Measurements from ENCODE around the gene HNRNPDL.
"Not testable (repeated sequence)": the region's sequence is repeated elsewhere in the genome, so short reads cannot be mapped to it uniquely, and the experiment has no call there.

Gene HNRNPDL

GRCh38 chr4:82425478-82425877, 4.8 kb downstream of the HNRNPDL start:
- Histone ChIP-seq H3K9ac (ENCODE audit: low read depth, low read length) (no peak overlapping the region), H3K4me1 (ENCODE audit: insufficient read depth, low read length) (peaks cover 9% of the 10 kb centered on the region; the same call in 1 of the 2 replicates), H3K36me3 (ENCODE audit: insufficient read depth, low read length) (peaks cover 22% of the 10 kb centered on the region), H3K9me3 (ENCODE audit: control insufficient read depth, insufficient read depth, low read length) (no peaks in the 10 kb centered on the region)

GRCh38 chr4:82423245-82424054, 6.8 kb downstream of the HNRNPDL start:
- Histone ChIP-seq H3K9me3 (ENCODE audit: control insufficient read depth, insufficient read depth, low read length) (no peaks in the 10 kb centered on the region), H3K4me1 (ENCODE audit: insufficient read depth, low read length) (peaks cover 9% of the 10 kb centered on the region; the same call in 1 of the 2 replicates), H3K9ac (ENCODE audit: low read depth, low read length) (no peak overlapping the region), H3K36me3 (ENCODE audit: insufficient read depth, low read length) (peaks cover 22% of the 10 kb centered on the region)

- Histone ChIP-seq H3K9me3 (ENCODE audit: control insufficient read depth, insufficient read depth, low read length) (no peaks in the 10 kb centered on the region), H3K9ac (ENCODE audit: low read depth, low read length) (no peak overlapping the region), H3K4me1 (ENCODE audit: insufficient read depth, low read length) (peaks cover 9% of the 10 kb centered on the region; the same call in 1 of the 2 replicates), H3K36me3 (ENCODE audit: insufficient read depth, low read length) (peaks cover 15% of the 10 kb centered on the region)
These were observed 7.6 kb downstream of the HNRNPDL start for GRCh38 chr4:82422616-82423015.

- H3K36me3 ChIP-seq (ENCODE audit: insufficient read depth, low read length), result peaks cover 11% of the 10 kb centered on the region
- no peak overlapping the region for H3K9ac ChIP-seq (ENCODE audit: low read depth, low read length)
- H3K4me1 ChIP-seq (ENCODE audit: insufficient read depth, low read length), result peaks cover 7% of the 10 kb centered on the region; the same call in 1 of the 2 replicates
- no peaks in the 10 kb centered on the region for H3K9me3 ChIP-seq (ENCODE audit: control insufficient read depth, insufficient read depth, low read length)
These were observed 8.3 kb downstream of the HNRNPDL start for GRCh38 chr4:82421796-82422560.

GRCh38 chr4:82419451-82419850, 10.8 kb downstream of the HNRNPDL start:
- no peaks in the 10 kb centered on the region for H3K9me3 ChIP-seq (ENCODE audit: control insufficient read depth, insufficient read depth, low read length)
- no peaks in the 10 kb centered on the region for H3K36me3 ChIP-seq (ENCODE audit: insufficient read depth, low read length)
- H3K9ac ChIP-seq (ENCODE audit: low read depth, low read length), result no peak overlapping the region
- H3K4me1 ChIP-seq (ENCODE audit: insufficient read depth, low read length), result no peaks in the 10 kb centered on the region

GRCh38 chr4:82415922-82416365, 14.3 kb downstream of the HNRNPDL start:
- Histone ChIP-seq H3K4me1 (ENCODE audit: insufficient read depth, low read length) (no peaks in the 10 kb centered on the region), H3K9me3 (ENCODE audit: control insufficient read depth, insufficient read depth, low read length) (no peaks in the 10 kb centered on the region), H3K36me3 (ENCODE audit: insufficient read depth, low read length) (no peaks in the 10 kb centered on the region), H3K9ac (ENCODE audit: low read depth, low read length) (no peak overlapping the region)

GRCh38 chr4:82415061-82415460, 15.2 kb downstream of the HNRNPDL start:
- H3K36me3 ChIP-seq (ENCODE audit: insufficient read depth, low read length); H3K9me3 ChIP-seq (ENCODE audit: control insufficient read depth, insufficient read depth, low read length); H3K9ac ChIP-seq (ENCODE audit: low read depth, low read length); H3K4me1 ChIP-seq (ENCODE audit: insufficient read depth, low read length): not testable (repeated sequence)

- no peaks in the 10 kb centered on the region for H3K4me1 ChIP-seq (ENCODE audit: insufficient read depth, low read length)
- H3K9me3 ChIP-seq (ENCODE audit: control insufficient read depth, insufficient read depth, low read length), result no peaks in the 10 kb centered on the region
- no peaks in the 10 kb centered on the region for H3K36me3 ChIP-seq (ENCODE audit: insufficient read depth, low read length)
- H3K9ac ChIP-seq (ENCODE audit: low read depth, low read length), result no peak overlapping the region
These were observed 26.5 kb downstream of the HNRNPDL start for GRCh38 chr4:82403725-82404124.

- H3K9ac ChIP-seq (ENCODE audit: low read depth, low read length), result no peak overlapping the region
These were observed 28.0 kb downstream of the HNRNPDL start for GRCh38 chr4:82402196-82402775.

GRCh38 chr4:82401600-82401999, 28.7 kb downstream of the HNRNPDL start:
- no peaks in the 10 kb centered on the region for H3K9me3 ChIP-seq (ENCODE audit: control insufficient read depth, insufficient read depth, low read length)

More at GRCh38 chr4:82402196-82402775, 28.0 kb downstream of the HNRNPDL start:
- no peaks in the 10 kb centered on the region for H3K9me3 ChIP-seq (ENCODE audit: control insufficient read depth, insufficient read depth, low read length)
- no peaks in the 10 kb centered on the region for H3K4me1 ChIP-seq (ENCODE audit: insufficient read depth, low read length)
- no peaks in the 10 kb centered on the region for H3K36me3 ChIP-seq (ENCODE audit: insufficient read depth, low read length)

GRCh38 chr4:82398263-82398662, 32.0 kb downstream of the HNRNPDL start:
- H3K9me3 ChIP-seq (ENCODE audit: control insufficient read depth, insufficient read depth, low read length), result no peaks in the 10 kb centered on the region
- H3K9ac ChIP-seq (ENCODE audit: low read depth, low read length), result no peak overlapping the region
- no peaks in the 10 kb centered on the region for H3K4me1 ChIP-seq (ENCODE audit: insufficient read depth, low read length)
- H3K36me3 ChIP-seq (ENCODE audit: insufficient read depth, low read length), result no peaks in the 10 kb centered on the region

More at GRCh38 chr4:82401600-82401999, 28.7 kb downstream of the HNRNPDL start:
- H3K4me1 ChIP-seq (ENCODE audit: insufficient read depth, low read length), result no peaks in the 10 kb centered on the region
- H3K9ac ChIP-seq (ENCODE audit: low read depth, low read length), result no peak overlapping the region
- H3K36me3 ChIP-seq (ENCODE audit: insufficient read depth, low read length), result no peaks in the 10 kb centered on the region

- no peak overlapping the region for H3K9ac ChIP-seq (ENCODE audit: low read depth, low read length)
- no peaks in the 10 kb centered on the region for H3K9me3 ChIP-seq (ENCODE audit: control insufficient read depth, insufficient read depth, low read length)
- no peaks in the 10 kb centered on the region for H3K36me3 ChIP-seq (ENCODE audit: insufficient read depth, low read length)
- no peaks in the 10 kb centered on the region for H3K4me1 ChIP-seq (ENCODE audit: insufficient read depth, low read length)
These were observed 32.7 kb downstream of the HNRNPDL start for GRCh38 chr4:82397527-82397926.

- no peaks in the 10 kb centered on the region for H3K36me3 ChIP-seq (ENCODE audit: insufficient read depth, low read length)
- H3K9me3 ChIP-seq (ENCODE audit: control insufficient read depth, insufficient read depth, low read length), result no peaks in the 10 kb centered on the region
- no peak overlapping the region for H3K9ac ChIP-seq (ENCODE audit: low read depth, low read length)
- no peaks in the 10 kb centered on the region for H3K4me1 ChIP-seq (ENCODE audit: insufficient read depth, low read length)
These were observed 35.4 kb downstream of the HNRNPDL start for GRCh38 chr4:82394896-82395295.

- H3K9me3 ChIP-seq (ENCODE audit: control insufficient read depth, insufficient read depth, low read length); H3K36me3 ChIP-seq (ENCODE audit: insufficient read depth, low read length); H3K4me1 ChIP-seq (ENCODE audit: insufficient read depth, low read length); H3K9ac ChIP-seq (ENCODE audit: low read depth, low read length): not testable (repeated sequence)
These were observed 40.2 kb downstream of the HNRNPDL start for GRCh38 chr4:82390061-82390460.

Data from ES-I3 (cell line).